ENCODE data around the gene CSMD2.

GRCh38 chr1:33576821-33577599, 588.0 kb downstream of the CSMD2 start:
- TF ChIP-seq OSR1 (CRISPR knock-in tag; IDR thresholded peaks at IDR 0.05) = no peak
- TF ChIP-seq, protein P1, sequence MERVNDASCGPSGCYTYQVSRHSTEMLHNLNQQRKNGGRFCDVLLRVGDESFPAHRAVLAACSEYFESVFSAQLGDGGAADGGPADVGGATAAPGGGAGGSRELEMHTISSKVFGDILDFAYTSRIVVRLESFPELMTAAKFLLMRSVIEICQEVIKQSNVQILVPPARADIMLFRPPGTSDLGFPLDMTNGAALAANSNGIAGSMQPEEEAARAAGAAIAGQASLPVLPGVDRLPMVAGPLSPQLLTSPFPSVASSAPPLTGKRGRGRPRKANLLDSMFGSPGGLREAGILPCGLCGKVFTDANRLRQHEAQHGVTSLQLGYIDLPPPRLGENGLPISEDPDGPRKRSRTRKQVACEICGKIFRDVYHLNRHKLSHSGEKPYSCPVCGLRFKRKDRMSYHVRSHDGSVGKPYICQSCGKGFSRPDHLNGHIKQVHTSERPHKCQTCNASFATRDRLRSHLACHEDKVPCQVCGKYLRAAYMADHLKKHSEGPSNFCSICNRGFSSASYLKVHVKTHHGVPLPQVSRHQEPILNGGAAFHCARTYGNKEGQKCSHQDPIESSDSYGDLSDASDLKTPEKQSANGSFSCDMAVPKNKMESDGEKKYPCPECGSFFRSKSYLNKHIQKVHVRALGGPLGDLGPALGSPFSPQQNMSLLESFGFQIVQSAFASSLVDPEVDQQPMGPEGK (CRISPR knock-in tag; IDR thresholded peaks at IDR 0.05; ENCODE audit: borderline replicate concordance) = no peak
- no peak for TF ChIP-seq ZFP30 (CRISPR knock-in tag; IDR thresholded peaks at IDR 0.05)
- TF ChIP-seq BACH2 (CRISPR knock-in tag; IDR thresholded peaks at IDR 0.05; ENCODE audit: borderline replicate concordance) = no peak
- no peak for TF ChIP-seq ESRRG (CRISPR knock-in tag; IDR thresholded peaks at IDR 0.05)
- TF ChIP-seq ISL1 (CRISPR knock-in tag; IDR thresholded peaks at IDR 0.05) = no peak
- TF ChIP-seq SNAI2 (CRISPR knock-in tag; IDR thresholded peaks at IDR 0.05) = no peak
- TF ChIP-seq, protein P2, sequence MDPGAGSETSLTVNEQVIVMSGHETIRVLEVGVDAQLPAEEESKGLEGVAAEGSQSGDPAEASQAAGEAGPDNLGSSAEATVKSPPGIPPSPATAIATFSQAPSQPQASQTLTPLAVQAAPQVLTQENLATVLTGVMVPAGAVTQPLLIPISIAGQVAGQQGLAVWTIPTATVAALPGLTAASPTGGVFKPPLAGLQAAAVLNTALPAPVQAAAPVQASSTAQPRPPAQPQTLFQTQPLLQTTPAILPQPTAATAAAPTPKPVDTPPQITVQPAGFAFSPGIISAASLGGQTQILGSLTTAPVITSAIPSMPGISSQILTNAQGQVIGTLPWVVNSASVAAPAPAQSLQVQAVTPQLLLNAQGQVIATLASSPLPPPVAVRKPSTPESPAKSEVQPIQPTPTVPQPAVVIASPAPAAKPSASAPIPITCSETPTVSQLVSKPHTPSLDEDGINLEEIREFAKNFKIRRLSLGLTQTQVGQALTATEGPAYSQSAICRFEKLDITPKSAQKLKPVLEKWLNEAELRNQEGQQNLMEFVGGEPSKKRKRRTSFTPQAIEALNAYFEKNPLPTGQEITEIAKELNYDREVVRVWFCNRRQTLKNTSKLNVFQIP (CRISPR knock-in tag; IDR thresholded peaks at IDR 0.05; ENCODE audit: borderline replicate concordance, low read depth) = no peak
- TF ChIP-seq, protein P3, sequence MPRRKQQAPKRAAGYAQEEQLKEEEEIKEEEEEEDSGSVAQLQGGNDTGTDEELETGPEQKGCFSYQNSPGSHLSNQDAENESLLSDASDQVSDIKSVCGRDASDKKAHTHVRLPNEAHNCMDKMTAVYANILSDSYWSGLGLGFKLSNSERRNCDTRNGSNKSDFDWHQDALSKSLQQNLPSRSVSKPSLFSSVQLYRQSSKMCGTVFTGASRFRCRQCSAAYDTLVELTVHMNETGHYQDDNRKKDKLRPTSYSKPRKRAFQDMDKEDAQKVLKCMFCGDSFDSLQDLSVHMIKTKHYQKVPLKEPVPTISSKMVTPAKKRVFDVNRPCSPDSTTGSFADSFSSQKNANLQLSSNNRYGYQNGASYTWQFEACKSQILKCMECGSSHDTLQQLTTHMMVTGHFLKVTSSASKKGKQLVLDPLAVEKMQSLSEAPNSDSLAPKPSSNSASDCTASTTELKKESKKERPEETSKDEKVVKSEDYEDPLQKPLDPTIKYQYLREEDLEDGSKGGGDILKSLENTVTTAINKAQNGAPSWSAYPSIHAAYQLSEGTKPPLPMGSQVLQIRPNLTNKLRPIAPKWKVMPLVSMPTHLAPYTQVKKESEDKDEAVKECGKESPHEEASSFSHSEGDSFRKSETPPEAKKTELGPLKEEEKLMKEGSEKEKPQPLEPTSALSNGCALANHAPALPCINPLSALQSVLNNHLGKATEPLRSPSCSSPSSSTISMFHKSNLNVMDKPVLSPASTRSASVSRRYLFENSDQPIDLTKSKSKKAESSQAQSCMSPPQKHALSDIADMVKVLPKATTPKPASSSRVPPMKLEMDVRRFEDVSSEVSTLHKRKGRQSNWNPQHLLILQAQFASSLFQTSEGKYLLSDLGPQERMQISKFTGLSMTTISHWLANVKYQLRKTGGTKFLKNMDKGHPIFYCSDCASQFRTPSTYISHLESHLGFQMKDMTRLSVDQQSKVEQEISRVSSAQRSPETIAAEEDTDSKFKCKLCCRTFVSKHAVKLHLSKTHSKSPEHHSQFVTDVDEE (CRISPR knock-in tag; IDR thresholded peaks at IDR 0.05) = no peak
- no peak for TF ChIP-seq TCF4 (CRISPR knock-in tag; IDR thresholded peaks at IDR 0.05; ENCODE audit: borderline replicate concordance)

All from SK-N-SH treated with all-trans-retinoic acid at 6 μM for 48 hours (cell line).